Measurements from ENCODE around the gene ENG.

The ENG gene

DNA sequence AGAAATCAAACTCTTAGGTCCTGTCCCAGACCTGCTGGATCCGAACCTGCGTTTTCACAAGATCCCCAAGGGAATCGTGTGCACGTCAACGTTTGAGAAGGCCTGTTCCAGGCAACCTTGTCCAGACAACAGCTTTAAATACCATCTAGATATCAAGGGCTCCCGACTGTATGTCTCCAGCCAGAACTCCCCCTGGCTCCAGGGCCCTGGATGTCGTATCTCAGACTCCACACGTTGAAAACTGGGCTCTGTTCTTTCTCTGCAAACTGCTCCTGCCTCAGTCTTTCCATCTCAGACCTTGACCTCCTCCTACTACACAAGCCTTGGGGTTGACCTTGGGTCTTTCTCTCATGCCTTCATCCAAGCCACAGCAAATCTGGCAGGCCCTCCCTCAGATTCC, 5.8 kb upstream of the ENG start:
- TF ChIP-seq, protein P1, sequence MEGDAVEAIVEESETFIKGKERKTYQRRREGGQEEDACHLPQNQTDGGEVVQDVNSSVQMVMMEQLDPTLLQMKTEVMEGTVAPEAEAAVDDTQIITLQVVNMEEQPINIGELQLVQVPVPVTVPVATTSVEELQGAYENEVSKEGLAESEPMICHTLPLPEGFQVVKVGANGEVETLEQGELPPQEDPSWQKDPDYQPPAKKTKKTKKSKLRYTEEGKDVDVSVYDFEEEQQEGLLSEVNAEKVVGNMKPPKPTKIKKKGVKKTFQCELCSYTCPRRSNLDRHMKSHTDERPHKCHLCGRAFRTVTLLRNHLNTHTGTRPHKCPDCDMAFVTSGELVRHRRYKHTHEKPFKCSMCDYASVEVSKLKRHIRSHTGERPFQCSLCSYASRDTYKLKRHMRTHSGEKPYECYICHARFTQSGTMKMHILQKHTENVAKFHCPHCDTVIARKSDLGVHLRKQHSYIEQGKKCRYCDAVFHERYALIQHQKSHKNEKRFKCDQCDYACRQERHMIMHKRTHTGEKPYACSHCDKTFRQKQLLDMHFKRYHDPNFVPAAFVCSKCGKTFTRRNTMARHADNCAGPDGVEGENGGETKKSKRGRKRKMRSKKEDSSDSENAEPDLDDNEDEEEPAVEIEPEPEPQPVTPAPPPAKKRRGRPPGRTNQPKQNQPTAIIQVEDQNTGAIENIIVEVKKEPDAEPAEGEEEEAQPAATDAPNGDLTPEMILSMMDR (IDR thresholded peaks at IDR 0.05; ENCODE audit: low read depth, low read length): no peak

DNA sequence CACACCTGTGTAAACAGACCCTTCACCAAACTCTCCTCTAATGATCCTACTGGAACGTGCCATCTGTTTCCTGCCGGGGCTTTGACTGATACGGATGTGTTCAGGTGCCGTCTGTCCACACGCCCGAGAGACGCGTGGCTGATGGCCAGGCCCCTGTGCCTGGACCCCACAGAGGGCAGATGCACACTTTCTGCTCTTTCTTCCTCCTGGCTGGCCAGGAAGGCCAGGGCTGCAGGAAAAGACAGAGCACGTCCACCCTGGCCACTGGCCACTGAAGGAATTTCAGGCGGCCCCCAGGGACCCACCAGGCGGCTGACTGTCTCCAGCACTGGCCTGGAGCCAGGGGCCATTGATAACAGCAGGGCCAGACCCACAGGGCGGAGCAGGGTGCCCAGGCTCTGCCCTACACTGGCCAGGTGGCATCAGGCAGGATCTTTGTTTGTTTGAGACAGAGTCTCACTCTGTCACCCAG, 3.6 kb upstream of the ENG start:
- TF ChIP-seq, protein P1 (IDR thresholded peaks at IDR 0.05; ENCODE audit: low read depth, low read length): no peak
- H3K4me3 ChIP-seq (ENCODE audit: low read depth, low read length): no peak overlapping the region

More for the DNA sequence above, 5.8 kb upstream of the ENG start:
- H3K4me3 ChIP-seq (ENCODE audit: low read depth, low read length): no peak overlapping the region

DNA sequence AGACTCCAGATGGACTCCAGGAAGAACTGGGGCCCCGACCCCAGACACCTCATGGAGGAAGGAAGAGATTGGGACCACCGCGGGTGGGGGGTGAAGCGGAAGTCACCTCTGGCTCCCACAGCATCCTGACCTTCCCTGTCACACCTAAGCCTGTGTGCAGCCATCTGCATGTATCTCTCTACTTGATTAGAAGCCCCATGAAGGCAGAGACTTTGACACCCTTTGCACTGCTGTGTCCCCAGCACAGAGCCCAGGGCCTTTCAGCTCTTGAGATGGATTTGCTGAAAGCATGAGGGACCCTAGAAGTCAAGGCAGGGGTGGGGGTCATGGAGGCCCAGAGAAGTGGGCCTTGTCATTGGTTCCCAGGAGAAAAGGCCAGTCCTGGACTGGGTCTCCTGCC, 2.8 kb upstream of the ENG start:
- TF ChIP-seq, protein P1 (IDR thresholded peaks at IDR 0.05; ENCODE audit: low read depth, low read length): no peak
- H3K4me3 ChIP-seq (ENCODE audit: low read depth, low read length): no peak overlapping the region

DNA sequence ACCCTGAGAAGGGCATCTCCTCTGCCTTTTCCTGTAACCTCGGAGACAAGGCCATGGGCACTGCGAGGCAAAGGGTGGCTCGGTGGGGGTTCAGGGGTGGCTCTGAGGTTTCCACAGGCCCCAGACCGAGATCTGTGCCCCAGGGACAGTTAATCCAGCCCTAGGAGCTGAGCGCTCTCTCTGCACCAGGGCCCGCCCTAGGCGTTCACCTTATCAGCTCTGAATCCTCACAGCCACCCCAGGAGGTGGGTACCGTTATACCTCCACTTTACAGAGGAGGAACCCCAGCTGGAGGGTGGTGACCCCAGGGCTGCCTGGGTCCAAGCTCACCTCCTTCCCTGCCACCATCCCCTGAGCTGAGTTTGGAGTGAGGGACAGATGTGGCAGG, 2.3 kb upstream of the ENG start:
- H3K4me3 ChIP-seq (ENCODE audit: low read depth, low read length): no peak overlapping the region
- TF ChIP-seq, protein P1 (IDR thresholded peaks at IDR 0.05; ENCODE audit: low read depth, low read length): no peak

DNA sequence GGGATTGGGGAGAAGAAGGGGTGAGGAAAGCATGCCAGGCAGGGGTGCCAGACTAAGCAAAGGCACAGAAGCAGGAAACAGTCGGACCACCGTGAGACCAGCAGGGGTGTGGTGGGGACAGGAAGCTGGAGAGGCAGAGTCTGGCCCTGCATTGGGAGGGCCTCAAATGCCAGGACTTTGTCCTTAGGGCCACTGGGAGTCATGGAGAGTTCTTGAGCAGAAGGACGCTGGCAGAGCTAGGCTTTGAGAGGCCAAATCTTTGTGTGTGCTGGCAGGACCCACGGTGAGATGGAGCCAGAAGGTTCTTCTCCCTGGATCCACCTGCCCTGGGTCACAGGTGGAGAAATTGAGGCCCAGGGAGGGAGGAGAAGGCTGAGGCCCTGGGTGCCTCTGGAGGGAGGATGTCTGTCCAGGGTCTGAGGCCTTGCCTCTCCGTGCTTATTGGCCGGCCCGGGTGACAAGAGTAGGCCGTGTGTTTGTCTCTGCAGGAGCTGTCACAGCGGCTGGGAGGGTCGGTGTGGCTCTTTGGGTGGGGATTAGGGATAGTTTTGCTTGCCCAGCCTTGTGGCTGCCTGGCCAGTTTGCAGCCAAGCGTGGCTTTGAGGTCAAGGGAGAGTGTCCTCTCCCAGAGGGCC, 1.8 kb upstream of the ENG start:
- H3K4me3 ChIP-seq (ENCODE audit: low read depth, low read length): no peak overlapping the region
- TF ChIP-seq, protein P1 (IDR thresholded peaks at IDR 0.05; ENCODE audit: low read depth, low read length): no peak

DNA sequence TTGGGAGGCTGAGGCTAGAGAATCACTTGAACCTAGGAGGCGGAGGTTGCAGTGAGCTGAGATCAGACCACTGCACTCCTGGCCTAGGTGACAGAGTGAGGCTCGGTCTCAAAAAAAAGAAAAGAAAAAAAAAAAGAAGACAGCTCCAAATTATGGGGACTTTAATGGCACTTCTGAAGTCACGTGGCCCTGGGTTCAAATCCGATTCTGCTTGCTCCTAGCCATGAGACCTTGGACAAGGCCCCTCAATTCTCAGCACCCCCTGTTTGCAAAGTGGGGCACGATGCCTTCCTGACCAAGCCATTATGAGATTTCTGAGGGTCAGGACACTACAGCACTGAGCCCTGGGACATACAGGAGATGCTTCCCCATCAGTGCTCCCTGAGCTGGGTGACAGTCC, 1.1 kb upstream of the ENG start:
- TF ChIP-seq, protein P1 (IDR thresholded peaks at IDR 0.05; ENCODE audit: low read depth, low read length): no peak
- no peak overlapping the region for H3K4me3 ChIP-seq (ENCODE audit: low read depth, low read length)

DNA sequence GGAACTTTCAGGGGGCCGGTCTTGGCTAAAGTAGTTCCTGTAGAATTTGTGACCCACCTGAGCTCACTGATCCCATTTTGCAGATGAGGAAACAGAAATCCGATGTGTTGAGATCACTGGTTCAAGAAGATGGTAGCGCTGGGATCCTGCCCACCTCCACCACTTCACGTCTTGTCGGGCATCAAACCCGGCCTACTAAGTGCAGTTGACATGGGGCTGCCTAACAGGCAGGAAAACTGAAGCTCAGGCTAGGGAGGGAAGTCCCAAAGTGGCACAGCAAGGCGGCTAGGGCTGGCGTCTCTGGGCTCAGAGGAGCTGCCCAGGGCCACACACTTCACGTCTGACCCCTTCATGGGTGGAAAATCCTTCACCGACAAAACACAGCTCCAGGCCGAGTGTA, 502 bp upstream of the ENG start:
- H3K4me3 ChIP-seq (ENCODE audit: low read depth, low read length): no peak overlapping the region
- TF ChIP-seq, protein P1 (IDR thresholded peaks at IDR 0.05; ENCODE audit: low read depth, low read length): no peak

Measured in WI38 (cell line).